Thymus (tissue), 11 donors: ENCODE results near the gene MAP3K8. TPM values are rescaled to one million over a fixed set of nuclear protein-coding genes. Genes with fewer than 3 reads are reported as not detected.

ENCODE experiments used
- DNase-seq, 9 donors: peaks; one replicate each; pipeline ENCODE4 v3.0.0-alpha.2; 2013; ENCODE audit warnings: low spot score in 9 of 9, low read depth in 6 of 9, missing footprints in 1 of 9
- H3K27ac ChIP-seq, 2 donors: one replicate each; pipeline ENCODE4 v1.5.1; 2013; ENCODE audit warnings: control low read depth in 1 of 2, low read depth in 1 of 2, low read length in 1 of 2, mild to moderate bottlenecking in 1 of 2, moderate library complexity in 1 of 2
- H3K27me3 ChIP-seq, 2 donors: one replicate each; pipeline ENCODE4 v1.5.1; 2013; ENCODE audit warnings: low read length in 1 of 2; ENCODE audit not compliant: control insufficient read depth in 2 of 2, insufficient read depth in 1 of 2
- H3K36me3 ChIP-seq, 2 donors: one replicate each; pipeline ENCODE4 v1.5.1; 2013; ENCODE audit warnings: low read length in 1 of 2, mild to moderate bottlenecking in 1 of 2, moderate library complexity in 1 of 2; ENCODE audit not compliant: control insufficient read depth in 2 of 2, insufficient read depth in 2 of 2
- H3K4me1 ChIP-seq, 2 donors: one replicate each; pipeline ENCODE4 v1.5.1; 2013; ENCODE audit warnings: low read length in 2 of 2; ENCODE audit not compliant: control insufficient read depth in 2 of 2, insufficient read depth in 2 of 2
- H3K4me3 ChIP-seq, 2 donors: one replicate each; pipeline ENCODE4 v1.5.1; 2013; ENCODE audit warnings: low read length in 2 of 2, control low read depth in 1 of 2, mild to moderate bottlenecking in 1 of 2
- H3K9me3 ChIP-seq, 2 donors: one replicate each; pipeline ENCODE4 v1.5.1; 2013; ENCODE audit warnings: low read length in 1 of 2, mild to moderate bottlenecking in 1 of 2; ENCODE audit not compliant: control insufficient read depth in 2 of 2, insufficient read depth in 1 of 2
- WGBS: extraction: QIAGEN DNeasy Blood & Tissue Kit; methylation state at CpG from one replicate; pipeline ENCODE4 v1.1.7; 2013; 5-methylcytosine and 5-hydroxymethylcytosine counted together
- polyA plus RNA-seq: library from polyadenylated mRNA; stranded (reverse); fragments of 200-250 nt; gene quantifications from one replicate; pipeline ENCODE4 v1.2.3, GENCODE V29; 2013
- total RNA-seq: library from RNA; stranded (reverse); fragments of 120-200 nt; gene quantifications from one replicate; pipeline ENCODE4 v1.2.4, GENCODE V29; 2013
- donor health status: healthy.

Gene MAP3K8
- total and polyA plus RNA-seq, 2 donors, result 7.5 to 54.3 TPM

- no peak for DNase-seq
- Histone ChIP-seq H3K9me3 (no peaks in the 10 kb centered on the region), H3K27me3 (no peaks in the 10 kb centered on the region), H3K4me1 (peaks cover 3 to 19% of the 10 kb centered on the region in 2 donors), H3K36me3 (no peaks in the 10 kb centered on the region), H3K4me3 (no peak overlapping the region), H3K27ac (no peak overlapping the region)
- WGBS, result 98% methylated on average over 2 of the region's 2 CpGs
Observed at GRCh38 chr10:30500534-30500933, 66.5 kb downstream of the MAP3K8 start.

GRCh38 chr10:30500963-30501504 lies 67.0 kb downstream of the MAP3K8 start:
- H3K27ac ChIP-seq, result no peak overlapping the region
- H3K36me3 ChIP-seq, result no peaks in the 10 kb centered on the region
- no peaks in the 10 kb centered on the region for H3K27me3 ChIP-seq
- H3K4me3 ChIP-seq, result no peak overlapping the region
- DNase-seq, result no peak
- H3K4me1 ChIP-seq, result peaks cover 3 to 22% of the 10 kb centered on the region in 2 donors
- no peaks in the 10 kb centered on the region for H3K9me3 ChIP-seq
- WGBS, result 63% methylated on average over 3 of the region's 3 CpGs

- Histone ChIP-seq H3K9me3 (no peaks in the 10 kb centered on the region), H3K4me1 (peaks cover 3 to 23% of the 10 kb centered on the region in 2 donors), H3K36me3 (no peaks in the 10 kb centered on the region), H3K27ac (peak overlapping the region in 1 of 2 donors; percentile 27), H3K27me3 (no peaks in the 10 kb centered on the region), H3K4me3 (no peak overlapping the region)
- peak in 2 of 9 donors; percentile 38 to 40 for DNase-seq
- 42% methylated on average over 11 of the region's 11 CpGs for WGBS
Observed at GRCh38 chr10:30502266-30503060, 68.5 kb downstream of the MAP3K8 start.

- H3K4me1 ChIP-seq, result peaks cover 3 to 19% of the 10 kb centered on the region in 2 donors
- no peak overlapping the region for H3K27ac ChIP-seq
- H3K27me3 ChIP-seq, result no peaks in the 10 kb centered on the region
- H3K9me3 ChIP-seq, result no peaks in the 10 kb centered on the region
- WGBS, result 89% methylated on average over 10 of the region's 10 CpGs
- DNase-seq, result no peak
- H3K36me3 ChIP-seq, result no peaks in the 10 kb centered on the region
- H3K4me3 ChIP-seq, result no peak overlapping the region
Observed at GRCh38 chr10:30503700-30504266, 69.8 kb downstream of the MAP3K8 start.

GRCh38 chr10:30505543-30506298 lies 71.7 kb downstream of the MAP3K8 start:
- WGBS, result 87% methylated on average over 8 of the region's 8 CpGs
- H3K4me3 ChIP-seq, result no peak overlapping the region
- no peak for DNase-seq
- H3K36me3 ChIP-seq, result no peaks in the 10 kb centered on the region
- no peaks in the 10 kb centered on the region for H3K27me3 ChIP-seq
- H3K4me1 ChIP-seq, result peaks cover 3 to 19% of the 10 kb centered on the region in 2 donors
- no peaks in the 10 kb centered on the region for H3K9me3 ChIP-seq
- H3K27ac ChIP-seq, result peak overlapping the region in 1 of 2 donors; percentile 36

- Histone ChIP-seq H3K4me1 (peaks cover 0 to 4% of the 10 kb centered on the region in 2 donors), H3K27ac (no peak overlapping the region), H3K27me3 (no peaks in the 10 kb centered on the region), H3K9me3 (no peaks in the 10 kb centered on the region), H3K36me3 (no peaks in the 10 kb centered on the region), H3K4me3 (no peak overlapping the region)
- 95% methylated on average over 3 of the region's 3 CpGs for WGBS
- DNase-seq, result no peak
Observed at GRCh38 chr10:30509508-30509907, 75.5 kb downstream of the MAP3K8 start.

- no peak overlapping the region for H3K27ac ChIP-seq
- DNase-seq, result no peak
- 84% methylated on average over 8 of the region's 8 CpGs for WGBS
Observed at GRCh38 chr10:30510184-30510931, 76.4 kb downstream of the MAP3K8 start.

GRCh38 chr10:30510932-30511700 lies 77.1 kb downstream of the MAP3K8 start:
- Histone ChIP-seq H3K9me3 (no peaks in the 10 kb centered on the region), H3K4me1 (peaks cover 0 to under 1% of the 10 kb centered on the region in 2 donors), H3K27me3 (no peaks in the 10 kb centered on the region), H3K4me3 (no peak overlapping the region), H3K27ac (no peak overlapping the region), H3K36me3 (no peaks in the 10 kb centered on the region)
- 91% methylated on average over 4 of the region's 4 CpGs for WGBS
- DNase-seq, result no peak

More at GRCh38 chr10:30510184-30510931, 76.4 kb downstream of the MAP3K8 start:
- no peaks in the 10 kb centered on the region for H3K9me3 ChIP-seq
- no peak overlapping the region for H3K4me3 ChIP-seq
- peaks cover 0 to 4% of the 10 kb centered on the region in 2 donors for H3K4me1 ChIP-seq
- H3K36me3 ChIP-seq, result no peaks in the 10 kb centered on the region
- H3K27me3 ChIP-seq, result no peaks in the 10 kb centered on the region
